Parathyroid adenoma (tissue), 2 donors: ENCODE measurements around the gene GPC6.

ENCODE experiments used
- H2AFZ ChIP-seq: fragments of 300-600 bp; sonication (generic); one replicate; pipeline ENCODE4 v1.7.0; 2017; ENCODE audit warnings: antibody characterized with exemption, mild to moderate bottlenecking
- H3K27ac ChIP-seq: fragments of 300-600 bp; sonication (generic); one replicate; pipeline ENCODE4 v1.7.0; 2017
- H3K27me3 ChIP-seq: fragments of 300-600 bp; sonication (generic); one replicate; pipeline ENCODE4 v1.7.0; 2017; ENCODE audit warnings: low read length; ENCODE audit not compliant: control insufficient read depth, insufficient read depth
- H3K36me3 ChIP-seq: fragments of 300-600 bp; sonication (generic); one replicate; pipeline ENCODE4 v1.7.0; 2017; ENCODE audit warnings: low read length; ENCODE audit not compliant: control insufficient read depth, insufficient read depth
- H3K4me1 ChIP-seq: fragments of 300-600 bp; sonication (generic); one replicate; pipeline ENCODE4 v1.7.0; 2017; ENCODE audit warnings: control low read depth
- H3K4me2 ChIP-seq: fragments of 300-600 bp; sonication (generic); one replicate; pipeline ENCODE4 v1.7.0; 2017; ENCODE audit warnings: low read length
- H3K4me3 ChIP-seq: fragments of 300-600 bp; sonication (generic); one replicate; pipeline ENCODE4 v1.7.0; 2017; ENCODE audit warnings: low read depth, low read length
- H3K79me2 ChIP-seq: fragments of 300-600 bp; sonication (generic); one replicate; pipeline ENCODE4 v1.7.0; 2017; ENCODE audit warnings: control low read depth
- H3K9ac ChIP-seq: fragments of 300-600 bp; sonication (generic); one replicate; pipeline ENCODE4 v1.7.0; 2017; ENCODE audit warnings: mild to moderate bottlenecking
- H3K9me3 ChIP-seq: fragments of 300-600 bp; sonication (generic); one replicate; pipeline ENCODE4 v1.7.0; 2017; ENCODE audit warnings: low read length; ENCODE audit not compliant: control insufficient read depth
- CTCF ChIP-seq: fragments of 300-600 bp; sonication (generic); IDR thresholded peaks from one replicate; pipeline ENCODE4 v1.7.0; 2017; ENCODE audit warnings: antibody characterized with exemption, mild to moderate bottlenecking
- donor health status: primary hyperparathyroidism.

The GPC6 gene

DNA sequence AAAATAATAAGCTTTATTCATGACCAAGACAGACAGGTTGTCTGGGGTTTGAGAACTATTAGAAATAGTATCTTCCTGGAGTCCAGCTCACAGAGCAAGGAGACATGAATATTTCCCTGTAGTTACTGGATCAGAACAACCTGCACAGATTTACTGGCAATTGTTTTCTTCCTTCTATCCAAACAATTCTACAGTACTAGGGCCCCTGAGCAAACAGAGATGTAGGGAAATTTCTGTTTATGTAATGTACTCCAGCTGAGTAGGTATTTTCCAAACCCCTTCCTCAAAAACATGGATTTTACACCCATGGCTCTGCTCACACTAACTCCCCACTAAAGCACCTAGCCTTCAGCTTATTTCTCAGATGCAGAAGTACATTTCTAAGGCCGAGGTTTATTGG, 557.6 kb downstream of the GPC6 start:
- no peak for TF ChIP-seq CTCF
- Histone ChIP-seq H3K4me2 (no peak overlapping the region), H2AFZ (no peak overlapping the region), H3K79me2 (no peaks in the 10 kb centered on the region), H3K9me3 (no peaks in the 10 kb centered on the region), H3K27me3 (no peaks in the 10 kb centered on the region), H3K36me3 (no peaks in the 10 kb centered on the region), H3K4me3 (no peak overlapping the region), H3K27ac (no peak overlapping the region), H3K9ac (no peak overlapping the region), H3K4me1 (no peaks in the 10 kb centered on the region)

- Histone ChIP-seq H3K36me3 (no peaks in the 10 kb centered on the region), H3K4me3 (no peak overlapping the region), H3K9ac (no peak overlapping the region), H3K4me2 (no peak overlapping the region), H3K9me3 (no peaks in the 10 kb centered on the region), H3K4me1 (no peaks in the 10 kb centered on the region), H3K27me3 (no peaks in the 10 kb centered on the region), H3K79me2 (no peaks in the 10 kb centered on the region), H3K27ac (no peak overlapping the region), H2AFZ (no peak overlapping the region)
- no peak for TF ChIP-seq CTCF
Measured at GRCh38 chr13:93786846-93787489, 560.4 kb downstream of the GPC6 start.

DNA sequence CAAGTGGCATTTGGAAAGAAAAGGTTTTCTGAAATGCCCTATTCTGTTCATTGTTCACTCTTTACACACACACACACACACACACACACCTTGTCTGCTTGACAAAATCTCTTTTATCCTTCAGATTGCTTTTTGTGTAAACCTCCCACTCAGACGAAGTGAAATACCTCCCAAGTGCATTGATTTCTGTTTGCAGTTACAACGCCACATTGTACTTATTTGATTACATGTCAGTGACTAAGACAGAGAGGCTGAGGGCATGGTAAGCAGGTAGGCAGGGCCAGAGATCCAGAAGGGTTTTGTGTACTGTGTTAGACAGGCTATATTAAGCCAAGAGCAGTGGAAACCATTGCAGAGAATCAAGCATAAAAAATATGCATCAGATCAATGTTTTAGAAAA, 561.8 kb downstream of the GPC6 start:
- H3K4me3 ChIP-seq = no peak overlapping the region
- no peak overlapping the region for H3K4me2 ChIP-seq

DNA sequence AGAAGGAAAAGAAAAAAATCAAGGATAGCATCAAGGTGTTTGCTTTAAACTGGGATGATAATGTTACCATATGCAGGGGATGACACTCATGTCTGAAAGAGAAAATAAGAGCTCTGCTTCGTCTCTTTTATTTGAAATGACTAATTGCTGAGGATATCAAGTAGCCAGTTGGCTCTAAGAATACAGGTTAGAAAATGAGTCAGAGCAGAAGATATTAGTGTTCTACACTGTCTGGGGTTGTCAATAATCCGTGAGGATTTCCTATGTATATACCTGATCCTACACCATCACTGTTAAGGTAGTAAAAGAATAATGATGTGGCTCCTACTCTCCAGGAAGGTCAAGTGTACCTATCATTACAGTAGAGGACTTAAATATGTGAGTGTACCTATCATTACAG, 562.5 kb downstream of the GPC6 start:
- Histone ChIP-seq H2AFZ (no peak overlapping the region), H3K9me3 (no peaks in the 10 kb centered on the region), H3K27me3 (no peaks in the 10 kb centered on the region), H3K4me2 (no peak overlapping the region), H3K4me3 (no peak overlapping the region), H3K36me3 (no peaks in the 10 kb centered on the region), H3K27ac (no peak overlapping the region), H3K9ac (no peak overlapping the region), H3K79me2 (no peaks in the 10 kb centered on the region), H3K4me1 (no peaks in the 10 kb centered on the region)
- TF ChIP-seq CTCF = no peak

More for the DNA sequence above, 561.8 kb downstream of the GPC6 start:
- H3K9ac ChIP-seq = no peak overlapping the region
- no peak overlapping the region for H3K27ac ChIP-seq
- no peaks in the 10 kb centered on the region for H3K27me3 ChIP-seq
- TF ChIP-seq CTCF = no peak
- no peaks in the 10 kb centered on the region for H3K79me2 ChIP-seq
- no peak overlapping the region for H2AFZ ChIP-seq
- H3K9me3 ChIP-seq = no peaks in the 10 kb centered on the region
- H3K4me1 ChIP-seq = no peaks in the 10 kb centered on the region
- no peaks in the 10 kb centered on the region for H3K36me3 ChIP-seq

- Histone ChIP-seq H3K79me2 (no peaks in the 10 kb centered on the region), H3K36me3 (no peaks in the 10 kb centered on the region), H3K27me3 (no peaks in the 10 kb centered on the region), H3K4me1 (no peaks in the 10 kb centered on the region), H3K9ac (no peak overlapping the region), H3K9me3 (no peaks in the 10 kb centered on the region), H3K27ac (no peak overlapping the region), H3K4me2 (no peak overlapping the region), H2AFZ (no peak overlapping the region), H3K4me3 (no peak overlapping the region)
- no peak for TF ChIP-seq CTCF
Measured at GRCh38 chr13:93794197-93794885, 567.7 kb downstream of the GPC6 start.
